Activated T-helper 17 cell treated with anti-CD3 and anti-CD28 coated beads, Interleukin-2, amount 50 U/mL, for 72 hours (primary cell): ENCODE data around the gene HNRNPA3. TPM values are rescaled to one million over a fixed set of nuclear protein-coding genes. Genes with fewer than 3 reads are reported as not detected.
A peak's percentile ranks its signal among the peaks of the same experiment; 100 is the strongest.
"Not testable (repeated sequence)": the region's sequence is repeated elsewhere in the genome, so short reads cannot be mapped to it uniquely, and the experiment has no call there.

Source experiments
- ATAC-seq: fragments of 150-1000 bp; cut with Tn5 transposase; replicated peaks from 2 replicates; pipeline ENCODE4 v1.10.0; 2021; ENCODE audit warnings: mild to moderate bottlenecking, moderate library complexity
- H3K27ac Mint-ChIP-seq: one replicate; pipeline ENCODE4 v1.8.0; 2022; ENCODE audit warnings: mixed read lengths
- H3K27me3 Mint-ChIP-seq: one replicate; pipeline ENCODE4 v1.8.0; 2022; ENCODE audit warnings: mixed read lengths
- H3K36me3 Mint-ChIP-seq: one replicate; pipeline ENCODE4 v1.8.0; 2022; ENCODE audit warnings: low read depth, mild to moderate bottlenecking, mixed read lengths
- H3K4me1 Mint-ChIP-seq: one replicate; pipeline ENCODE4 v1.8.0; 2022; ENCODE audit warnings: mixed read lengths
- H3K4me3 Mint-ChIP-seq: one replicate; pipeline ENCODE4 v1.8.0; 2022; ENCODE audit warnings: mild to moderate bottlenecking, mixed read lengths
- H3K9me3 Mint-ChIP-seq: one replicate; pipeline ENCODE4 v1.8.0; 2022; ENCODE audit warnings: mixed read lengths
- total RNA-seq, 2 donors: library from RNA; stranded (reverse); gene quantifications; one replicate each; pipeline ENCODE4 v1.2.3, GENCODE V29; 2022

The HNRNPA3 gene
- total RNA-seq, 2 donors from 2014 or later = 120 to 260 TPM

- no peaks in the 10 kb centered on the region for H3K27me3 Mint-ChIP-seq
- no peaks in the 10 kb centered on the region for H3K9me3 Mint-ChIP-seq
- no peak for ATAC-seq
- no peaks in the 10 kb centered on the region for H3K4me1 Mint-ChIP-seq
- H3K36me3 Mint-ChIP-seq = no peaks in the 10 kb centered on the region
- H3K27ac Mint-ChIP-seq = no peak overlapping the region
- H3K4me3 Mint-ChIP-seq = no peak overlapping the region
Measured at GRCh38 chr2:177180269-177181000, 32.2 kb upstream of the HNRNPA3 start.

- Mint-ChIP-seq H3K4me3 (no peak overlapping the region), H3K9me3 (no peaks in the 10 kb centered on the region), H3K27ac (no peak overlapping the region), H3K4me1 (no peaks in the 10 kb centered on the region), H3K36me3 (no peaks in the 10 kb centered on the region), H3K27me3 (no peaks in the 10 kb centered on the region)
- no peak for ATAC-seq
Measured at GRCh38 chr2:177183860-177184259, 28.7 kb upstream of the HNRNPA3 start.

GRCh38 chr2:177184606-177185005 lies 28.0 kb upstream of the HNRNPA3 start:
- Mint-ChIP-seq H3K4me3 (no peak overlapping the region), H3K36me3 (no peaks in the 10 kb centered on the region)

GRCh38 chr2:177186038-177186437 lies 26.6 kb upstream of the HNRNPA3 start:
- not testable (repeated sequence) for H3K9me3 Mint-ChIP-seq, H3K36me3 Mint-ChIP-seq, H3K27ac Mint-ChIP-seq, H3K4me1 Mint-ChIP-seq, H3K27me3 Mint-ChIP-seq, ATAC-seq, H3K4me3 Mint-ChIP-seq

More at GRCh38 chr2:177184606-177185005, 28.0 kb upstream of the HNRNPA3 start:
- no peak for ATAC-seq
- Mint-ChIP-seq H3K9me3 (no peaks in the 10 kb centered on the region), H3K27ac (no peak overlapping the region), H3K4me1 (no peaks in the 10 kb centered on the region), H3K27me3 (no peaks in the 10 kb centered on the region)

GRCh38 chr2:177187631-177188312 lies 24.8 kb upstream of the HNRNPA3 start:
- Mint-ChIP-seq H3K27me3 (no peaks in the 10 kb centered on the region), H3K4me1 (no peaks in the 10 kb centered on the region), H3K9me3 (no peaks in the 10 kb centered on the region), H3K4me3 (no peak overlapping the region), H3K27ac (no peak overlapping the region), H3K36me3 (no peaks in the 10 kb centered on the region)
- ATAC-seq = no peak

- ATAC-seq = no peak
- no peaks in the 10 kb centered on the region for H3K27me3 Mint-ChIP-seq
- no peak overlapping the region for H3K4me3 Mint-ChIP-seq
- no peak overlapping the region for H3K27ac Mint-ChIP-seq
- no peaks in the 10 kb centered on the region for H3K9me3 Mint-ChIP-seq
- H3K36me3 Mint-ChIP-seq = no peaks in the 10 kb centered on the region
- no peaks in the 10 kb centered on the region for H3K4me1 Mint-ChIP-seq
Measured at GRCh38 chr2:177188482-177189469, 23.8 kb upstream of the HNRNPA3 start.

GRCh38 chr2:177190941-177191340 lies 21.7 kb upstream of the HNRNPA3 start:
- Mint-ChIP-seq H3K4me3 (no peak overlapping the region), H3K27me3 (no peaks in the 10 kb centered on the region), H3K4me1 (no peaks in the 10 kb centered on the region), H3K9me3 (no peaks in the 10 kb centered on the region), H3K36me3 (no peaks in the 10 kb centered on the region), H3K27ac (no peak overlapping the region)
- no peak for ATAC-seq

- H3K9me3 Mint-ChIP-seq = no peaks in the 10 kb centered on the region
- H3K4me1 Mint-ChIP-seq = no peaks in the 10 kb centered on the region
- no peak overlapping the region for H3K4me3 Mint-ChIP-seq
- no peaks in the 10 kb centered on the region for H3K27me3 Mint-ChIP-seq
- ATAC-seq = no peak
- H3K27ac Mint-ChIP-seq = no peak overlapping the region
- no peaks in the 10 kb centered on the region for H3K36me3 Mint-ChIP-seq
Measured at GRCh38 chr2:177192788-177193187, 19.8 kb upstream of the HNRNPA3 start.

GRCh38 chr2:177193240-177193639 lies 19.4 kb upstream of the HNRNPA3 start:
- H3K4me3 Mint-ChIP-seq = no peak overlapping the region
- H3K27me3 Mint-ChIP-seq = no peaks in the 10 kb centered on the region
- H3K9me3 Mint-ChIP-seq = no peaks in the 10 kb centered on the region
- ATAC-seq = peak; percentile 57
- H3K27ac Mint-ChIP-seq = no peak overlapping the region
- H3K36me3 Mint-ChIP-seq = no peaks in the 10 kb centered on the region
- no peaks in the 10 kb centered on the region for H3K4me1 Mint-ChIP-seq

- Mint-ChIP-seq H3K27me3 (no peaks in the 10 kb centered on the region), H3K9me3 (no peaks in the 10 kb centered on the region), H3K4me3 (no peak overlapping the region), H3K27ac (no peak overlapping the region), H3K36me3 (no peaks in the 10 kb centered on the region), H3K4me1 (no peaks in the 10 kb centered on the region)
- no peak for ATAC-seq
Measured at GRCh38 chr2:177195194-177195593, 17.4 kb upstream of the HNRNPA3 start.

GRCh38 chr2:177200419-177200818 lies 12.2 kb upstream of the HNRNPA3 start:
- not testable (repeated sequence) for H3K27ac Mint-ChIP-seq, H3K4me3 Mint-ChIP-seq, ATAC-seq, H3K9me3 Mint-ChIP-seq, H3K27me3 Mint-ChIP-seq, H3K36me3 Mint-ChIP-seq, H3K4me1 Mint-ChIP-seq

GRCh38 chr2:177201919-177202346 lies 10.7 kb upstream of the HNRNPA3 start:
- H3K27me3 Mint-ChIP-seq = no peaks in the 10 kb centered on the region
- ATAC-seq = no peak
- H3K9me3 Mint-ChIP-seq = no peaks in the 10 kb centered on the region
- no peaks in the 10 kb centered on the region for H3K36me3 Mint-ChIP-seq
- H3K4me1 Mint-ChIP-seq = peaks cover 4% of the 10 kb centered on the region
- H3K4me3 Mint-ChIP-seq = no peak overlapping the region
- no peak overlapping the region for H3K27ac Mint-ChIP-seq

- Mint-ChIP-seq H3K4me1 (peaks cover 4% of the 10 kb centered on the region), H3K36me3 (no peaks in the 10 kb centered on the region), H3K27ac (no peak overlapping the region), H3K9me3 (no peaks in the 10 kb centered on the region), H3K27me3 (no peaks in the 10 kb centered on the region), H3K4me3 (no peak overlapping the region)
- no peak for ATAC-seq
Measured at GRCh38 chr2:177204417-177204816, 8.2 kb upstream of the HNRNPA3 start.

GRCh38 chr2:177207101-177207500 lies 5.5 kb upstream of the HNRNPA3 start:
- H3K4me3 Mint-ChIP-seq = peak overlapping the region; percentile 52
- peaks cover 3% of the 10 kb centered on the region for H3K36me3 Mint-ChIP-seq
- no peaks in the 10 kb centered on the region for H3K9me3 Mint-ChIP-seq
- no peaks in the 10 kb centered on the region for H3K27me3 Mint-ChIP-seq
- H3K4me1 Mint-ChIP-seq = peaks cover 4% of the 10 kb centered on the region
- ATAC-seq = peak; percentile 80
- H3K27ac Mint-ChIP-seq = peak overlapping the region; percentile 66
